ENCODE results near the gene ZFAND2A.
A peak's percentile ranks its signal among the peaks of the same experiment; 100 is the strongest.

Gene ZFAND2A

DNA sequence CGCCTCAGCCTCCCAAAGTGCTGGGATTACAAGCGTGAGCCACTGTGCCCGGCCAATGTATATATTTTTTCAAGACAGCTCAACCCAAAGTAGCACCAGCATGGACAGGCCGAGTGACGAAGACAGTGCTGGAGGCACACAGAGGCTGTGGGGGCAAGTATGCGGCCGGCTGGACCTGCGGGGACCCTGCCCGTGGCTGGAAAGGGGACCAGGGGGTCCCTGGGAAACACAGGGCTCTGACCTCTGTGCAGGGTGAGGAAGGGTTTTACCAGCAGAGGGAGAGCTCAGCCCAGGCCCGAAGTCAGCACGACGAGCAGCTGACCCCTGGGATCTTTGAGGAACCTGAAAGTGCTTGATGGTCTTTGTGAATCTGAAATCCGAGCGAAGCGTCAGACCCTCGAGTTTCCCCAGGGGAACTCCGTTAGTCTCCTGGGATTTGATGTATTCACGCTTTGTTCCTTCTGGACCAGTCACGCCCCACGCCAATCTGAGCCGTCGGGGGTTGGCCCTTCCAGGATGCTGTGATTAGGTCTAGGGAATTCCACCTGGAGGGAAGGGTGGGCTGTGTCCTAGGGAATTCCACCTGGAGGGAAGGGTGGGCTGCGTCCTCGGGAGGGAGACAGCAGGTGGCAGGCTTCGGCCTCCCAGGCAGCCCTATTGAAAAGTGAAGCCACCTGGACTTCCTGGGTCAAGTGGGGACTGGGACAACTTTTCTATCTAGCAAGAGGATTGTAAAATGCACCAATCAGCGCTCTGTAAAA, 10.9 kb upstream of the ZFAND2A start:
- no peak for TF ChIP-seq ZNF8 (CRISPR knock-in tag; IDR thresholded peaks at IDR 0.05)
- TF ChIP-seq CSDC2 (CRISPR knock-in tag; IDR thresholded peaks at IDR 0.05): no peak
- no peak for TF ChIP-seq OSR1 (CRISPR knock-in tag; IDR thresholded peaks at IDR 0.05)
- TF ChIP-seq TCF4 (CRISPR knock-in tag; IDR thresholded peaks at IDR 0.05; ENCODE audit: borderline replicate concordance): no peak
- TF ChIP-seq BACH2 (CRISPR knock-in tag; IDR thresholded peaks at IDR 0.05; ENCODE audit: borderline replicate concordance): no peak
- no peak for TF ChIP-seq TOX (CRISPR knock-in tag; IDR thresholded peaks at IDR 0.05; ENCODE audit: borderline replicate concordance)
- TF ChIP-seq SNAI2 (CRISPR knock-in tag; IDR thresholded peaks at IDR 0.05): no peak
- TF ChIP-seq ZNF565 (CRISPR knock-in tag; conservative IDR thresholded peaks at IDR 0.05; ENCODE audit: low read depth): no peak
- no peak for TF ChIP-seq ZFP3 (CRISPR knock-in tag; IDR thresholded peaks at IDR 0.05)
- TF ChIP-seq, protein P1, sequence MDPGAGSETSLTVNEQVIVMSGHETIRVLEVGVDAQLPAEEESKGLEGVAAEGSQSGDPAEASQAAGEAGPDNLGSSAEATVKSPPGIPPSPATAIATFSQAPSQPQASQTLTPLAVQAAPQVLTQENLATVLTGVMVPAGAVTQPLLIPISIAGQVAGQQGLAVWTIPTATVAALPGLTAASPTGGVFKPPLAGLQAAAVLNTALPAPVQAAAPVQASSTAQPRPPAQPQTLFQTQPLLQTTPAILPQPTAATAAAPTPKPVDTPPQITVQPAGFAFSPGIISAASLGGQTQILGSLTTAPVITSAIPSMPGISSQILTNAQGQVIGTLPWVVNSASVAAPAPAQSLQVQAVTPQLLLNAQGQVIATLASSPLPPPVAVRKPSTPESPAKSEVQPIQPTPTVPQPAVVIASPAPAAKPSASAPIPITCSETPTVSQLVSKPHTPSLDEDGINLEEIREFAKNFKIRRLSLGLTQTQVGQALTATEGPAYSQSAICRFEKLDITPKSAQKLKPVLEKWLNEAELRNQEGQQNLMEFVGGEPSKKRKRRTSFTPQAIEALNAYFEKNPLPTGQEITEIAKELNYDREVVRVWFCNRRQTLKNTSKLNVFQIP (CRISPR knock-in tag; IDR thresholded peaks at IDR 0.05; ENCODE audit: borderline replicate concordance, low read depth): no peak
- no peak for TF ChIP-seq ARNTL (CRISPR knock-in tag; IDR thresholded peaks at IDR 0.05; ENCODE audit: borderline replicate concordance, low read depth)
- TF ChIP-seq ZFP30 (CRISPR knock-in tag; IDR thresholded peaks at IDR 0.05): no peak
- no peak for TF ChIP-seq PPARA (CRISPR knock-in tag; IDR thresholded peaks at IDR 0.05; ENCODE audit: borderline replicate concordance)
- no peak for TF ChIP-seq RARB (CRISPR knock-in tag; IDR thresholded peaks at IDR 0.05)
- TF ChIP-seq ESRRG (CRISPR knock-in tag; IDR thresholded peaks at IDR 0.05): no peak
- no peak for TF ChIP-seq ZNF70 (CRISPR knock-in tag; IDR thresholded peaks at IDR 0.05)
- TF ChIP-seq, protein P2, sequence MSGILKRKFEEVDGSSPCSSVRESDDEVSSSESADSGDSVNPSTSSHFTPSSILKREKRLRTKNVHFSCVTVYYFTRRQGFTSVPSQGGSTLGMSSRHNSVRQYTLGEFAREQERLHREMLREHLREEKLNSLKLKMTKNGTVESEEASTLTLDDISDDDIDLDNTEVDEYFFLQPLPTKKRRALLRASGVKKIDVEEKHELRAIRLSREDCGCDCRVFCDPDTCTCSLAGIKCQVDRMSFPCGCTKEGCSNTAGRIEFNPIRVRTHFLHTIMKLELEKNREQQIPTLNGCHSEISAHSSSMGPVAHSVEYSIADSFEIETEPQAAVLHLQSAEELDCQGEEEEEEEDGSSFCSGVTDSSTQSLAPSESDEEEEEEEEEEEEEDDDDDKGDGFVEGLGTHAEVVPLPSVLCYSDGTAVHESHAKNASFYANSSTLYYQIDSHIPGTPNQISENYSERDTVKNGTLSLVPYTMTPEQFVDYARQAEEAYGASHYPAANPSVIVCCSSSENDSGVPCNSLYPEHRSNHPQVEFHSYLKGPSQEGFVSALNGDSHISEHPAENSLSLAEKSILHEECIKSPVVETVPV (CRISPR knock-in tag; IDR thresholded peaks at IDR 0.05): no peak
- TF ChIP-seq, protein P3, sequence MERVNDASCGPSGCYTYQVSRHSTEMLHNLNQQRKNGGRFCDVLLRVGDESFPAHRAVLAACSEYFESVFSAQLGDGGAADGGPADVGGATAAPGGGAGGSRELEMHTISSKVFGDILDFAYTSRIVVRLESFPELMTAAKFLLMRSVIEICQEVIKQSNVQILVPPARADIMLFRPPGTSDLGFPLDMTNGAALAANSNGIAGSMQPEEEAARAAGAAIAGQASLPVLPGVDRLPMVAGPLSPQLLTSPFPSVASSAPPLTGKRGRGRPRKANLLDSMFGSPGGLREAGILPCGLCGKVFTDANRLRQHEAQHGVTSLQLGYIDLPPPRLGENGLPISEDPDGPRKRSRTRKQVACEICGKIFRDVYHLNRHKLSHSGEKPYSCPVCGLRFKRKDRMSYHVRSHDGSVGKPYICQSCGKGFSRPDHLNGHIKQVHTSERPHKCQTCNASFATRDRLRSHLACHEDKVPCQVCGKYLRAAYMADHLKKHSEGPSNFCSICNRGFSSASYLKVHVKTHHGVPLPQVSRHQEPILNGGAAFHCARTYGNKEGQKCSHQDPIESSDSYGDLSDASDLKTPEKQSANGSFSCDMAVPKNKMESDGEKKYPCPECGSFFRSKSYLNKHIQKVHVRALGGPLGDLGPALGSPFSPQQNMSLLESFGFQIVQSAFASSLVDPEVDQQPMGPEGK (CRISPR knock-in tag; IDR thresholded peaks at IDR 0.05; ENCODE audit: borderline replicate concordance): no peak
- TF ChIP-seq, protein P4, sequence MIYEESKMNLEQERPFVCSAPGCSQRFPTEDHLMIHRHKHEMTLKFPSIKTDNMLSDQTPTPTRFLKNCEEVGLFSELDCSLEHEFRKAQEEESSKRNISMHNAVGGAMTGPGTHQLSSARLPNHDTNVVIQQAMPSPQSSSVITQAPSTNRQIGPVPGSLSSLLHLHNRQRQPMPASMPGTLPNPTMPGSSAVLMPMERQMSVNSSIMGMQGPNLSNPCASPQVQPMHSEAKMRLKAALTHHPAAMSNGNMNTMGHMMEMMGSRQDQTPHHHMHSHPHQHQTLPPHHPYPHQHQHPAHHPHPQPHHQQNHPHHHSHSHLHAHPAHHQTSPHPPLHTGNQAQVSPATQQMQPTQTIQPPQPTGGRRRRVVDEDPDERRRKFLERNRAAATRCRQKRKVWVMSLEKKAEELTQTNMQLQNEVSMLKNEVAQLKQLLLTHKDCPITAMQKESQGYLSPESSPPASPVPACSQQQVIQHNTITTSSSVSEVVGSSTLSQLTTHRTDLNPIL (CRISPR knock-in tag; IDR thresholded peaks at IDR 0.05; ENCODE audit: low read depth): no peak
- TF ChIP-seq ZC3H10 (CRISPR knock-in tag; IDR thresholded peaks at IDR 0.05): no peak
- no peak for ATAC-seq

DNA sequence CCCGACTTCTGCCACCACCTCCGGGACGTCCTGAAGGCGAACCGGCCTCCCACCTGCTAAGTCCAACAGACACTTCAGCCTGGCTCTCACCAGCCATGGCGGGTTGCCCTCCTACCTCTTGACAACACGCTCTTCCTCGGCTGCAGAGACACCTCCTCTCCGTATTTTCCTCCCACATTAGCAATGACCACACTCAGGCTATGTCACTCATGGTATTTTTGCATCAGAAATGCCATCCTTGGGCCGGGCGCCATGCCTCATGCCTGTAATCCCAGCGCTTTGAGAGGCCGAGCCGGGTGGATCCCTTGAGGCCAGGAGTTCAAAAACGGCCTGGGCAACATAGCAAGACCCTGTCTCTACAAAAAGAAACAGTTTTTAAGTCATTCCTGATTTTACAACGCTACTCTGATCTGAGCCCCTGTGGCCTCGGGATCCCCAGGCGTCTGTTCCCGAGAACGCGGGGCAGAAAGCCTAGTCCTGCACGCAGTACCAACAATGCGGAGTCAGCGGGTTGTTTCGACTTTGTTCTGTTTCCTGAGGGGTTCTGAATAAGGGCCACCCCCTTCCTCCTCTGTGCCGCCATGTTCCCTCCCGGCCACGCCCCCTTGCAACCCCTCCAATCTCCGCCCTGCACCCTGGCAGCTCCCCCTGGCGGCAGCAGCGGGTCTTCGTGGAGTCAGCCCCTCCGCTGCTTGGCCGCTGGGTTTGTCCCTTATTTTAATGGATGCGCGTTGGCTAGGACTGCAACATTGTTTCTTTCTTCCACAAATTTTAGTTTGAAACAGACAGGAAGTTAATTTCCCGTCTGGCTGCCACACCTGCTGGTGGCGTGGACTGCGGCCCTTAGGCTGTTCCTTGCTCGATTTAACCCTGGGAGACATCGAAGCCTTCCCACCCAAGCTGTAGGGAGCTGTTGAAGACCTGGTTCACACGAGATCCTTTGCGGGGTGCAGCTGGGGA, 9.7 kb upstream of the ZFAND2A start:
- ATAC-seq: peak; percentile 67
- TF ChIP-seq, protein P1 (CRISPR knock-in tag; IDR thresholded peaks at IDR 0.05; ENCODE audit: borderline replicate concordance, low read depth): no peak
- no peak for TF ChIP-seq ISL1 (CRISPR knock-in tag; IDR thresholded peaks at IDR 0.05)
- no peak for TF ChIP-seq ESRRG (CRISPR knock-in tag; IDR thresholded peaks at IDR 0.05)
- TF ChIP-seq SNAI2 (CRISPR knock-in tag; IDR thresholded peaks at IDR 0.05): no peak
- no peak for TF ChIP-seq ZNF70 (CRISPR knock-in tag; IDR thresholded peaks at IDR 0.05)
- TF ChIP-seq, protein P3 (CRISPR knock-in tag; IDR thresholded peaks at IDR 0.05; ENCODE audit: borderline replicate concordance): no peak
- TF ChIP-seq PPARA (CRISPR knock-in tag; IDR thresholded peaks at IDR 0.05; ENCODE audit: borderline replicate concordance): no peak
- no peak for TF ChIP-seq TCF4 (CRISPR knock-in tag; IDR thresholded peaks at IDR 0.05; ENCODE audit: borderline replicate concordance)
- TF ChIP-seq, protein P5, sequence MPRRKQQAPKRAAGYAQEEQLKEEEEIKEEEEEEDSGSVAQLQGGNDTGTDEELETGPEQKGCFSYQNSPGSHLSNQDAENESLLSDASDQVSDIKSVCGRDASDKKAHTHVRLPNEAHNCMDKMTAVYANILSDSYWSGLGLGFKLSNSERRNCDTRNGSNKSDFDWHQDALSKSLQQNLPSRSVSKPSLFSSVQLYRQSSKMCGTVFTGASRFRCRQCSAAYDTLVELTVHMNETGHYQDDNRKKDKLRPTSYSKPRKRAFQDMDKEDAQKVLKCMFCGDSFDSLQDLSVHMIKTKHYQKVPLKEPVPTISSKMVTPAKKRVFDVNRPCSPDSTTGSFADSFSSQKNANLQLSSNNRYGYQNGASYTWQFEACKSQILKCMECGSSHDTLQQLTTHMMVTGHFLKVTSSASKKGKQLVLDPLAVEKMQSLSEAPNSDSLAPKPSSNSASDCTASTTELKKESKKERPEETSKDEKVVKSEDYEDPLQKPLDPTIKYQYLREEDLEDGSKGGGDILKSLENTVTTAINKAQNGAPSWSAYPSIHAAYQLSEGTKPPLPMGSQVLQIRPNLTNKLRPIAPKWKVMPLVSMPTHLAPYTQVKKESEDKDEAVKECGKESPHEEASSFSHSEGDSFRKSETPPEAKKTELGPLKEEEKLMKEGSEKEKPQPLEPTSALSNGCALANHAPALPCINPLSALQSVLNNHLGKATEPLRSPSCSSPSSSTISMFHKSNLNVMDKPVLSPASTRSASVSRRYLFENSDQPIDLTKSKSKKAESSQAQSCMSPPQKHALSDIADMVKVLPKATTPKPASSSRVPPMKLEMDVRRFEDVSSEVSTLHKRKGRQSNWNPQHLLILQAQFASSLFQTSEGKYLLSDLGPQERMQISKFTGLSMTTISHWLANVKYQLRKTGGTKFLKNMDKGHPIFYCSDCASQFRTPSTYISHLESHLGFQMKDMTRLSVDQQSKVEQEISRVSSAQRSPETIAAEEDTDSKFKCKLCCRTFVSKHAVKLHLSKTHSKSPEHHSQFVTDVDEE (CRISPR knock-in tag; IDR thresholded peaks at IDR 0.05): no peak
- TF ChIP-seq ZC3H10 (CRISPR knock-in tag; IDR thresholded peaks at IDR 0.05): no peak
- TF ChIP-seq ZFP3 (CRISPR knock-in tag; IDR thresholded peaks at IDR 0.05): no peak
- no peak for TF ChIP-seq ARNTL (CRISPR knock-in tag; IDR thresholded peaks at IDR 0.05; ENCODE audit: borderline replicate concordance, low read depth)
- TF ChIP-seq RARB (CRISPR knock-in tag; IDR thresholded peaks at IDR 0.05): no peak
- TF ChIP-seq BACH2 (CRISPR knock-in tag; IDR thresholded peaks at IDR 0.05; ENCODE audit: borderline replicate concordance): no peak
- no peak for TF ChIP-seq OSR1 (CRISPR knock-in tag; IDR thresholded peaks at IDR 0.05)
- TF ChIP-seq ZNF8 (CRISPR knock-in tag; IDR thresholded peaks at IDR 0.05): no peak
- no peak for TF ChIP-seq GLIS3 (CRISPR knock-in tag; IDR thresholded peaks at IDR 0.05)
